Activated CD8-positive, alpha-beta memory T cell treated with anti-CD3 and anti-CD28 coated beads, Interleukin-2, amount 10 ng/mL, durations not matched to agents 7 days and 5 days (primary cell): ENCODE results near the gene LRRC3. TPM values are rescaled to one million over a fixed set of nuclear protein-coding genes. Genes with fewer than 3 reads are reported as not detected.

ENCODE experiments used
- ATAC-seq: fragments of 150-1000 bp; cut with Tn5 transposase; one replicate; pipeline ENCODE4 v1.10.0; 2021; ENCODE audit warnings: moderate library complexity
- CTCF ChIA-PET: fragments of 350-600 bp; sonication (Branson Sonifier 250); formaldehyde crosslinking; loops from one replicate; lab custom pipeline; 2021; ENCODE audit warnings: antibody characterized with exemption; lab: Charles Lee
- DNase-seq: peaks from one replicate; pipeline ENCODE4 v3.0.0-alpha.2; 2020
- H3K27ac Mint-ChIP-seq: one replicate; pipeline ENCODE4 v1.8.0; 2021; ENCODE audit warnings: mild to moderate bottlenecking, mixed read lengths
- H3K27me3 Mint-ChIP-seq: one replicate; pipeline ENCODE4 v1.8.0; 2021; ENCODE audit warnings: mixed read lengths
- H3K36me3 Mint-ChIP-seq: one replicate; pipeline ENCODE4 v1.8.0; 2021; ENCODE audit warnings: mild to moderate bottlenecking, mixed read lengths
- H3K4me1 Mint-ChIP-seq: one replicate; pipeline ENCODE4 v1.8.0; 2021; ENCODE audit warnings: mixed read lengths
- H3K4me3 Mint-ChIP-seq: one replicate; pipeline ENCODE4 v1.8.0; 2021; ENCODE audit warnings: mild to moderate bottlenecking, moderate library complexity, mixed read lengths
- H3K9me3 Mint-ChIP-seq: one replicate; pipeline ENCODE4 v1.8.0; 2022; ENCODE audit warnings: low read depth, mixed read lengths
- total RNA-seq, 2 experiments: library from RNA; stranded (reverse); gene quantifications; one replicate each; pipeline ENCODE4 v1.2.3, GENCODE V29; 2021

The LRRC3 gene
- total RNA-seq, 2 experiments from 2014 or later, result 2.3 to 3.9 TPM

DNA sequence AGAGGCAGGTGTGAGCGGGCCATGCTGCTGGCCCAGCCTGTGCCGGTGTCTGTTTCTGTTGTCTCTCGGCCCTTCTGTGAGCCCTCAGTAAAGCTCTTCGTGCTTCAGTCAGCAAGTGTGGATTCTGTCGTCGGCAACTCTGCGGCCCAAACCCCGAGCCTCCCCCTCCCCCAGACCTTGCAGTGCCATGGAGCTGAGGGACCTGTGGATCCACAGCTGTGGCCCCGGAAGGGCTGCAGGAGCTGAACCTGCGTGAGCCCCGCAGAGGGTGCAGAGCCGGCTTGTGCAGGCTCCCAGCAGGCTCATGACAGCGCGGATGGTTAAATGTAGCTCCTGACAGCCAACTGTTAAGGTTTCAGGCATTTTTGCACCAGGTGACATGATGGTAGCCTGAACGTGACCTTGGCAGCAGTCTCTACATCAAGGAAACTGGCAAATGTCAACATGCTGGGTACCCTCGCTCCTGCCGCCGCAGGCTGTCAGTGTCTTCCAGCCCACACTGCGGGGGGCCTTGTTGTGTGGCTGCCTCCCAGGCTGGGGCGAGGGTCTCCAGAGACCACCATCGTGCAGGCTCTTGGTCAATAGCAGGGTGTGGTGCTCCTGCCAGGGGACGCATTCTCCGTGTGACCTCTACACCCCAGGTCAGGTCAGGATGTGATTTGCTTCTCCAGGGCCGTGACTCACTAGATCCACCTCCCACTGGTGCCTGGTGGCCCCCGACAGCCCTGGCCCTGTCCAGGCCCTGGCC is 7.0 kb downstream of the LRRC3 start:
- H3K9me3 Mint-ChIP-seq, result no peaks in the 10 kb centered on the region
- no peak overlapping the region for H3K27ac Mint-ChIP-seq
- H3K36me3 Mint-ChIP-seq, result no peaks in the 10 kb centered on the region
- no peaks in the 10 kb centered on the region for H3K27me3 Mint-ChIP-seq
- no peak for ATAC-seq
- CTCF ChIA-PET, result no interaction called here
- no peak for DNase-seq
- no peak overlapping the region for H3K4me3 Mint-ChIP-seq
- H3K4me1 Mint-ChIP-seq, result no peaks in the 10 kb centered on the region

- no peaks in the 10 kb centered on the region for H3K4me1 Mint-ChIP-seq
- no peak for ATAC-seq
- H3K27ac Mint-ChIP-seq, result no peak overlapping the region
- H3K36me3 Mint-ChIP-seq, result no peaks in the 10 kb centered on the region
- H3K27me3 Mint-ChIP-seq, result no peaks in the 10 kb centered on the region
- no peaks in the 10 kb centered on the region for H3K9me3 Mint-ChIP-seq
- H3K4me3 Mint-ChIP-seq, result no peak overlapping the region
- CTCF ChIA-PET, result no interaction called here
- DNase-seq, result no peak
These were observed 7.5 kb downstream of the LRRC3 start for GRCh38 chr21:44462834-44463200.

- H3K4me3 Mint-ChIP-seq, result no peak overlapping the region
- no peak for ATAC-seq
- no peak overlapping the region for H3K27ac Mint-ChIP-seq
- H3K27me3 Mint-ChIP-seq, result no peaks in the 10 kb centered on the region
- no peaks in the 10 kb centered on the region for H3K4me1 Mint-ChIP-seq
- DNase-seq, result no peak
- no peaks in the 10 kb centered on the region for H3K36me3 Mint-ChIP-seq
- CTCF ChIA-PET, result no interaction called here
- no peaks in the 10 kb centered on the region for H3K9me3 Mint-ChIP-seq
These were observed 8.4 kb downstream of the LRRC3 start for GRCh38 chr21:44463724-44464123.

DNA sequence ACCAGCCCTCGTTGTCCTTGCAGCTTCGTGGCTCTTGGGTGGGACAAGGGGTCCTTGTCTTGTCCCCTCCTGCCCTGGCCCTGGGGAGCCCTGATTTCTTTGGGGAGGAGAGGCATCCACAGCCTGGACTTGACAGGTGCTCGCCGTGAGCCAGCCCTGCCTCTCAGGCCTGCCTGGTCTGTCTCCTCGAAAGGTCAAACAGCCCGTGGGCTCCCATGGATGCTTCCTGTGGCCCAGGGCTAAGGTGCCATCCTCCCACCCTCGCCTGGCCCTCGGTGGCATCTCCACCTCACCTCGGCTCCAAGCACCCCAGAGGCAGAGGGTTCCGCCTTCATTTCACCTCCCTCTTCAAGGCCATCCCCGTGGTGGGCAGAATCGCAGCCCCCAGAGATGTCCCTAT is 9.0 kb downstream of the LRRC3 start:
- no peak overlapping the region for H3K4me3 Mint-ChIP-seq
- DNase-seq, result no peak
- H3K36me3 Mint-ChIP-seq, result no peaks in the 10 kb centered on the region
- no peaks in the 10 kb centered on the region for H3K4me1 Mint-ChIP-seq
- H3K27ac Mint-ChIP-seq, result no peak overlapping the region
- CTCF ChIA-PET, result no interaction called here
- no peaks in the 10 kb centered on the region for H3K27me3 Mint-ChIP-seq
- ATAC-seq, result no peak
- no peaks in the 10 kb centered on the region for H3K9me3 Mint-ChIP-seq

- Mint-ChIP-seq H3K4me3 (no peak overlapping the region), H3K9me3 (no peaks in the 10 kb centered on the region), H3K4me1 (no peaks in the 10 kb centered on the region), H3K27me3 (no peaks in the 10 kb centered on the region), H3K27ac (no peak overlapping the region), H3K36me3 (no peaks in the 10 kb centered on the region)
- CTCF ChIA-PET, result no interaction called here
- no peak for ATAC-seq
- DNase-seq, result no peak
These were observed 11.1 kb downstream of the LRRC3 start for GRCh38 chr21:44466351-44466954.

DNA sequence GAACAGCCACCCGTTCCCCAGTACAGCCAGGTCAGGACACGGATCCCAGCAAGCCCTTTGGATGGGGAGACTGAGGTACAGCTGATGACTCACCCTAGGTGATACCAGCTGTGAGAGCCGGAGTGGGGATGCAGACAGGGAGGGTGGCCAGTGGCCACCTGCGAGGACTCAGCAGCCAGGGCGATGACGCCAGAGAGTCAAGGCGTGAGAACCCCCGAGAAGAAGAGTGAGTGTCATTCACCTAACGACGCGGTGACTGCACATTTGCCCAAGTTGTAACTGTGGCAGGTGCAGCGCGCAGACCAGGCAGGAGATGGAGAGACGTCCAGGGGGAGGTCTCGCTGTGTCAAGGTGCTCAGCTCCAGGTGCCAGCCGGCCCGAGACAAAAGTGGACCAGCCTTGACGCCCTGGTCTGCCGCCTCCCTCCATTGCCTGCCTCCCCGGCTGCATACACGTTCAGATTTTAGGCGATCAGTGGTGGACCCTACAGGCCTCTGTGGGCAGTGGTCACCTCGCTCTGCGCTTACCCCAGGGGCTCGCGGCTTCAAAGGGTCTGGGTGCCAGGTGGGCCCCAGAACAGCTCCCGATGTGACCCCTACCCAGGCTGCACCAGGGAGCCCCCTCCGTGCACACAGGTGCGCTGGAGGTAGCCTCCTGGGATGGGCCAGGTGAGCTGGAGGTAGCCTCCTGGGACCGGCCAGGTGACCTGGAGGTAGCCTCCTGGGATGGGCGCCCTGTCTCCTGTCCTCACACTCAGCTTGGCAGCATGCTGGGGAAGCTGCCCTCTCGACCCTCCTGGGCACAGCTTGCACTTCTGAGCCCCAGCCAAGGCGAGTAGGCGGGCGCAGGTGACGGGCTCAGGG is 11.9 kb downstream of the LRRC3 start:
- Mint-ChIP-seq H3K4me3 (no peak overlapping the region), H3K36me3 (no peaks in the 10 kb centered on the region), H3K27me3 (peaks cover 3% of the 10 kb centered on the region), H3K27ac (no peak overlapping the region), H3K9me3 (no peaks in the 10 kb centered on the region), H3K4me1 (no peaks in the 10 kb centered on the region)
- ATAC-seq (no peak), DNase-seq (no peak)
- CTCF ChIA-PET, result no interaction called here

- no peak for DNase-seq
- CTCF ChIA-PET, result no interaction called here
- no peak overlapping the region for H3K27ac Mint-ChIP-seq
- no peaks in the 10 kb centered on the region for H3K9me3 Mint-ChIP-seq
- ATAC-seq, result no peak
- H3K36me3 Mint-ChIP-seq, result no peaks in the 10 kb centered on the region
- H3K4me3 Mint-ChIP-seq, result no peak overlapping the region
- no peaks in the 10 kb centered on the region for H3K4me1 Mint-ChIP-seq
- peaks cover 4% of the 10 kb centered on the region for H3K27me3 Mint-ChIP-seq
These were observed 12.5 kb downstream of the LRRC3 start for GRCh38 chr21:44467859-44468195.

GRCh38 chr21:44471341-44471740 is 16.0 kb downstream of the LRRC3 start:
- Mint-ChIP-seq H3K36me3 (no peaks in the 10 kb centered on the region), H3K27me3 (peaks cover 4% of the 10 kb centered on the region), H3K9me3 (no peaks in the 10 kb centered on the region), H3K4me3 (no peak overlapping the region), H3K27ac (no peak overlapping the region), H3K4me1 (no peaks in the 10 kb centered on the region)
- ATAC-seq (no peak), DNase-seq (no peak)
- CTCF ChIA-PET, result interaction anchor here (1.9 kb wide), 1 partner anchor 9 kb away, joined by 7 read pairs; no protein-coding TSS in a partner anchor

- ATAC-seq (no peak), DNase-seq (no peak)
- Mint-ChIP-seq H3K36me3 (no peaks in the 10 kb centered on the region), H3K27me3 (peaks cover 8% of the 10 kb centered on the region), H3K4me3 (no peak overlapping the region), H3K9me3 (no peaks in the 10 kb centered on the region), H3K27ac (no peak overlapping the region), H3K4me1 (no peaks in the 10 kb centered on the region)
- CTCF ChIA-PET, result no interaction called here
These were observed 16.7 kb downstream of the LRRC3 start for GRCh38 chr21:44471996-44472395.

GRCh38 chr21:44473915-44474555 is 18.7 kb downstream of the LRRC3 start:
- Mint-ChIP-seq H3K27ac (no peak overlapping the region), H3K4me3 (no peak overlapping the region), H3K36me3 (no peaks in the 10 kb centered on the region), H3K27me3 (peaks cover 8% of the 10 kb centered on the region), H3K4me1 (peaks cover 2% of the 10 kb centered on the region), H3K9me3 (no peaks in the 10 kb centered on the region)
- CTCF ChIA-PET, result no interaction called here
- ATAC-seq (no peak), DNase-seq (no peak)

DNA sequence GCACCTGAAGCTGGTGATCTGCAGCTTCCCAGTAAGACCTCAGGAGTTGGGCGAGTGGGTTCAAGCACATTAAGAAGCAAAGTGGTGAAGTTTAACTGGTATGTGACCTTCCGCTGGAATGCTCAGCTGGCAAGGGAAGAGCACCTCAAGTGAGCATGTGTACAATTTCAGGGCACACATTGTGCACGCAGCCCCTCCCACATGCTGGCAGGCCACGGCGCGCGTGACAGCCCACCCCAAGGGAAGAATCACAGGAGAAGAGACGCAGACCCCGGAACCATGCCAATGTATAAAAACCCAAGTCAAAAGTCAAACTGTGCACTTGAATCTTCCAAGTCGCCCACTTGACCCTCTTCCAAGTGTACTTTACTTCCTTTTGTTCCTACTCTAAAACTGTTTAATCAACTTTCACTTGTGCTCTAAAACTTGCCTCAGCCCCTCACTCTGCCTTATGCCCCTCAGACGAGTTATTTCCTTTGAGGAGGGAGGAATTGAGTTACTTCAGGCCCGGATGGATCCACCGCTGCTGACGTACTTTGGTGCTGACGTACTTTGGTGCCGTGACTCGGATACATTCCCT is 20.0 kb downstream of the LRRC3 start:
- peaks cover 8% of the 10 kb centered on the region for H3K27me3 Mint-ChIP-seq
- H3K4me1 Mint-ChIP-seq, result peaks cover 6% of the 10 kb centered on the region
- no peaks in the 10 kb centered on the region for H3K9me3 Mint-ChIP-seq
- ATAC-seq (no peak), DNase-seq (no peak)
- CTCF ChIA-PET, result no interaction called here
- H3K36me3 Mint-ChIP-seq, result no peaks in the 10 kb centered on the region
- no peak overlapping the region for H3K4me3 Mint-ChIP-seq
- H3K27ac Mint-ChIP-seq, result no peak overlapping the region

DNA sequence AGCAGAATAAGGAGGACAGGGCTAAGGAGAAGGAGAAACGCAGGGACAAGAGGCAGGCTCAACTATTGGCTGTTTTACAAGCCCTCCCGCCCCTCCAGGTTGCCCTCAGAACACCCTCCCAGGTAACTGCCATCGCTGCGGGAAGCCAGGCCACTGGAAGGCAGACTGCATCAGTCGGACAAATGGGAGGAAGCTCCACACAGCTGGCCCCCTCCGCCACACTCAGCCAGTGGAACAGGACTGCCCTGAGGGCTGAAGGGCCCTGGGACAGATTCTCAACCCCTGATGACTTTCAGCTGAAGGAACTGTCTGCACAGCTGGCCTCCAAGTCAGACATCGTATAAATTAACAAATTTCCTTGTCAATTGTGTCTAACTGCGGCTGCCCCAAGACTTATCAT is 21.8 kb downstream of the LRRC3 start:
- Mint-ChIP-seq H3K27me3 (peaks cover 6% of the 10 kb centered on the region), H3K36me3 (no peaks in the 10 kb centered on the region), H3K27ac (no peak overlapping the region), H3K9me3 (no peaks in the 10 kb centered on the region), H3K4me3 (no peak overlapping the region), H3K4me1 (peaks cover 6% of the 10 kb centered on the region)
- ATAC-seq, result no peak
- no peak for DNase-seq
- CTCF ChIA-PET, result interaction anchor here (1.6 kb wide), 1 partner anchor 11 kb away, joined by 4 read pairs; no protein-coding TSS in a partner anchor

DNA sequence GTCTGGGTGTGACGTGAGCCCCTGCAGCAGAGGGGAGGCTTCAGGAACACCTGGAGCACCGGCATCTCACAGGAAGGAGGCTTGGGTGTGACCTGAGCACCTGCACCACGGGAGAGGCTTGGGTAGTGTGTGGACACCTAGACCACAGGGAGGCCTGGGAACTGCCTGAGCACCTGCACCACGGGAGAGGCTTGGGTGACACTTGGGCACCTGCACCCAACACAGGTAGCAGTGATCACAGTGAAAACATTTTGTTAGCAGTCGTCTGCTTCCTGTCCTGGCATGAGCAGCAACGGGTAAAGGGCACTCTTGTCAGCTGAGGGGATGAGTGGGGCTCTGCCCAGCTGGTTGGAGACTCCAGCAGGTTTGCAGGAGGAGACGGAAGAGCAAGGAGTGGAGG is 22.4 kb downstream of the LRRC3 start:
- H3K36me3 Mint-ChIP-seq, result no peaks in the 10 kb centered on the region
- DNase-seq (no peak), ATAC-seq (no peak)
- peaks cover 6% of the 10 kb centered on the region for H3K4me1 Mint-ChIP-seq
- CTCF ChIA-PET, result no interaction called here
- H3K9me3 Mint-ChIP-seq, result no peaks in the 10 kb centered on the region
- H3K4me3 Mint-ChIP-seq, result no peak overlapping the region
- no peak overlapping the region for H3K27ac Mint-ChIP-seq
- H3K27me3 Mint-ChIP-seq, result peaks cover 4% of the 10 kb centered on the region
